Uterus (tissue), 2 donors: ENCODE measurements around the gene BCL2L1.

Experiments used
- CTCF ChIP-seq, 4 experiments: fragments of 200-600 bp in 2 of 4; fragments of 450-650 bp in 2 of 4; sonication (generic) in 2 of 4; IDR thresholded peaks; one replicate each; pipeline ENCODE4 v1.5.1; 2016 to 2019; ENCODE audit warnings: antibody characterized with exemption in 4 of 4, mild to moderate bottlenecking in 2 of 4, moderate library complexity in 1 of 4
- POLR2A ChIP-seq, 2 donors: fragments of 450-650 bp; IDR thresholded peaks; one replicate each; pipeline ENCODE4 v1.6.1; 2016; ENCODE audit warnings: antibody characterized with exemption in 2 of 2, mild to moderate bottlenecking in 1 of 2, moderate library complexity in 1 of 2

GRCh38 chr20:31693987-31694661, 28.5 kb downstream of the BCL2L1 start:
- TF ChIP-seq CTCF (IDR thresholded peaks at IDR 0.05) (no peak), POLR2A (IDR thresholded peaks at IDR 0.05) (no peak)
